HepG2 (cell line): ENCODE measurements around the gene HAP1. TPM values are rescaled to one million over a fixed set of nuclear protein-coding genes. Genes with fewer than 3 reads are reported as not detected.

Source experiments
- ATF3 ChIP-seq: sonication (generic); formaldehyde crosslinking; IDR thresholded peaks from 2 replicates; pipeline ENCODE4 v1.4.0; 2020; ENCODE audit warnings: missing genetic modification reagents
- CEBPB ChIP-seq: IDR thresholded peaks from 2 replicates; pipeline ENCODE4 v1.6.1; 2011; ENCODE audit warnings: low read depth, low read length, improper control_type of control experiment, borderline replicate concordance
- CEBPG ChIP-seq: IDR thresholded peaks from 2 replicates; pipeline ENCODE4 v1.6.1; 2016
- DMTF1 ChIP-seq: sonication (generic); formaldehyde crosslinking; IDR thresholded peaks from 2 replicates; pipeline ENCODE4 v1.4.0; 2020; ENCODE audit warnings: mild to moderate bottlenecking, missing genetic modification reagents
- FOXK1 ChIP-seq: sonication (generic); formaldehyde crosslinking; IDR thresholded peaks from 2 replicates; pipeline ENCODE4 v1.4.0; 2020; ENCODE audit warnings: low read depth, missing genetic modification reagents, borderline replicate concordance
- PLSCR1 ChIP-seq: sonication (generic); formaldehyde crosslinking; IDR thresholded peaks from 2 replicates; pipeline ENCODE4 v1.5.0; 2020; ENCODE audit warnings: missing genetic modification reagents, mild to moderate bottlenecking, borderline replicate concordance
- POGK ChIP-seq: sonication (generic); formaldehyde crosslinking; conservative IDR thresholded peaks from 2 replicates; pipeline ENCODE4 v1.8.0; 2022; ENCODE audit warnings: mild to moderate bottlenecking, moderate library complexity, missing genetic modification reagents
- REST ChIP-seq, 2 experiments: IDR thresholded peaks; 2 replicates each; pipeline ENCODE4 v1.6.1; 2011 to 2012; ENCODE audit warnings: low read length in 2 of 2, borderline replicate concordance in 1 of 2, low read depth in 1 of 2, mild to moderate bottlenecking in 1 of 2, moderate library complexity in 1 of 2
- RFX1 ChIP-seq: fragments of 450-650 bp; IDR thresholded peaks from 2 replicates; pipeline ENCODE4 v1.6.1; 2017
- SMC3 ChIP-seq: IDR thresholded peaks from 2 replicates; pipeline ENCODE4 v1.6.1; 2011; ENCODE audit warnings: low read length, improper control_type of control experiment
- TBX3 ChIP-seq: fragments of 450-650 bp; IDR thresholded peaks from 2 replicates; pipeline ENCODE4 v1.6.1; 2017; ENCODE audit warnings: antibody characterized with exemption, mild to moderate bottlenecking, inconsistent platforms, borderline replicate concordance
- ZBTB33 ChIP-seq: sonication (generic); formaldehyde crosslinking; IDR thresholded peaks from 2 replicates; pipeline ENCODE4 v1.4.0; 2020; ENCODE audit warnings: missing genetic modification reagents
- ZFP1 ChIP-seq: IDR thresholded peaks from 2 replicates; pipeline ENCODE4 v1.6.1; 2016
- ZNF256 ChIP-seq: sonication (generic); formaldehyde crosslinking; conservative IDR thresholded peaks from 2 replicates; pipeline ENCODE4 v1.4.0; 2020; ENCODE audit warnings: missing genetic modification reagents
- ZNF3 ChIP-seq: IDR thresholded peaks from 2 replicates; pipeline ENCODE4 v1.7.0; 2017; ENCODE audit warnings: inconsistent platforms
- ZNF33A ChIP-seq: sonication (generic); formaldehyde crosslinking; IDR thresholded peaks from 2 replicates; pipeline ENCODE4 v1.5.1; 2020; ENCODE audit warnings: missing genetic modification reagents, mild to moderate bottlenecking, moderate library complexity, borderline replicate concordance
- ZNF773 ChIP-seq: sonication (generic); formaldehyde crosslinking; IDR thresholded peaks from 2 replicates; pipeline ENCODE4 v1.4.0; 2020; ENCODE audit warnings: missing genetic modification reagents, borderline replicate concordance
- polyA plus RNA-seq, 8 experiments: library from polyadenylated mRNA; depleted of rRNA in 3 of 8; stranded (reverse) in 7 of 8; unstranded in 1 of 8; fragments of >200 nt; fragmentation: Illumina TruSeq in 4 of 8; extraction: Trizol in 4 of 8; gene quantifications; 2 replicates each; pipeline versions ENCODE4 v1.2.1 to v1.2.3, GENCODE V29; 2011 to 2016; ENCODE audit warnings: low read depth in 4 of 8, missing spikeins in 1 of 8, mixed read lengths in 1 of 8; ENCODE audit not compliant: insufficient read depth in 1 of 8
- total RNA-seq, 5 experiments: library from RNA; depleted of rRNA; stranded (reverse); fragments of >200 nt; fragmentation: Illumina TruSeq; extraction: Trizol; gene quantifications; 2 replicates each; pipeline ENCODE4 v1.2.3, GENCODE V29; 2016; ENCODE audit warnings: low read depth in 1 of 5

HAP1 gene
- total and polyA plus RNA-seq, 2 of the 13 experiments (the other 11 are each of a cell fraction or from before 2014, with no cell fraction given) = 0.07 TPM

GRCh38 chr17:41687828-41688640, 46.4 kb downstream of the HAP1 start (continued):
- TF ChIP-seq PLSCR1 (CRISPR knock-in tag) = 0 out of 2 replicates have a peak, but pooled peaks have one; percentile 53
- TF ChIP-seq ZNF773 (CRISPR knock-in tag) = no peak
- TF ChIP-seq TBX3 = no peak
- peak; percentile 20; the same call in 1 of the 2 replicates for TF ChIP-seq FOXK1 (CRISPR knock-in tag)
- no peak for TF ChIP-seq REST (IDR thresholded peaks at IDR 0.05; ENCODE audit: borderline replicate concordance in 1 of 2, low read depth in 1 of 2, low read length in 2 of 2)
- TF ChIP-seq CEBPB = no peak
- TF ChIP-seq ZNF33A (CRISPR knock-in tag) = 0 out of 2 replicates have a peak, but pooled peaks have one; percentile 40
- TF ChIP-seq ZBTB33 = no peak
- no peak for TF ChIP-seq RFX1
- peak; percentile 10; the same call in 1 of the 2 replicates for TF ChIP-seq ZFP1
- no peak for TF ChIP-seq DMTF1 (CRISPR knock-in tag)
- 0 out of 2 replicates have a peak, but pooled peaks have one; percentile 11 for TF ChIP-seq SMC3
- TF ChIP-seq POGK (CRISPR knock-in tag) = no peak
- TF ChIP-seq ATF3 (CRISPR knock-in tag) = 0 out of 2 replicates have a peak, but pooled peaks have one; percentile 27
- TF ChIP-seq ZNF3 (CRISPR knock-in tag) = no peak; the same call in 1 of the 2 replicates
- peak; percentile 71 for TF ChIP-seq CEBPG (CRISPR knock-in tag)
- TF ChIP-seq ZNF256 (CRISPR knock-in tag) = 0 out of 2 replicates have a peak, but pooled peaks have one; percentile 9
